Hepatocyte (in vitro differentiated cells): ENCODE results near the gene VPS36.

ENCODE experiments used
- CTCF ChIP-seq: fragments of 200-600 bp; sonication (generic); IDR thresholded peaks from 2 replicates; pipeline ENCODE4 v1.5.1; 2016; ENCODE audit warnings: antibody characterized with exemption, mild to moderate bottlenecking; ENCODE audit not compliant: poor library complexity
- EZH2 ChIP-seq: fragments of 200-600 bp; sonication (generic); IDR thresholded peaks from 2 replicates; pipeline ENCODE4 v1.6.1; 2016; ENCODE audit warnings: antibody characterized with exemption, mild to moderate bottlenecking, borderline replicate concordance
- EZH2phosphoT487 ChIP-seq: fragments of 200-600 bp; sonication (generic); IDR thresholded peaks from one replicate; pipeline ENCODE4 v1.6.1; 2018; ENCODE audit warnings: antibody characterized with exemption, mild to moderate bottlenecking, low read depth, moderate library complexity; ENCODE audit not compliant: unreplicated experiment, severe bottlenecking

GRCh38 chr13:52461265-52461664, 10.8 kb upstream of the VPS36 start:
- TF ChIP-seq CTCF (no peak), EZH2 (no peak), EZH2phosphoT487 (no peak)
